K562 (cell line): ENCODE measurements around the gene DPAGT1. TPM values are rescaled to one million over a fixed set of nuclear protein-coding genes. Genes with fewer than 3 reads are reported as not detected.

ENCODE experiments used
- CREB1 ChIP-seq, 2 experiments: sonication (generic) in 1 of 2; formaldehyde crosslinking in 1 of 2; IDR thresholded peaks; 2 replicates each; pipeline versions ENCODE4 v1.6.1 to v1.8.0; 2012 to 2022; ENCODE audit warnings: inconsistent platforms in 1 of 2, mild to moderate bottlenecking in 1 of 2, missing genetic modification reagents in 1 of 2, moderate library complexity in 1 of 2
- DIDO1 ChIP-seq: fragments of 450-650 bp; IDR thresholded peaks from 2 replicates; pipeline ENCODE4 v1.6.1; 2016; ENCODE audit warnings: low read depth, missing biosample characterization, missing genetic modification characterization
- GABPA ChIP-seq: fragments of 200-800 bp; sonication (Bioruptor generic); conservative IDR thresholded peaks from 2 replicates; pipeline ENCODE4 v1.6.1; 2016; ENCODE audit warnings: low read depth, missing genetic modification characterization, missing compliant biosample characterization
- HDGF ChIP-seq: fragments of 450-650 bp; IDR thresholded peaks from 2 replicates; pipeline ENCODE4 v1.6.1; 2016
- KAT7 ChIP-seq: sonication (generic); formaldehyde crosslinking; IDR thresholded peaks from 2 replicates; pipeline ENCODE4 v1.8.0; 2022; ENCODE audit warnings: missing genetic modification reagents, mild to moderate bottlenecking, borderline replicate concordance
- KDM4B ChIP-seq, 2 experiments: fragments of 450-650 bp in 1 of 2; sonication (generic) in 1 of 2; IDR thresholded peaks; 2 replicates each; pipeline ENCODE4 v1.6.1; 2016 to 2017; ENCODE audit warnings: borderline replicate concordance in 2 of 2, antibody characterized with exemption in 1 of 2, low read depth in 1 of 2, mild to moderate bottlenecking in 1 of 2
- KDM5B ChIP-seq: fragments of 200-600 bp; sonication (generic); IDR thresholded peaks from 2 replicates; pipeline ENCODE4 v1.6.1; 2012; ENCODE audit warnings: low read depth, mild to moderate bottlenecking, moderate library complexity, low read length, control low read depth, inconsistent platforms; ENCODE audit not compliant: insufficient replicate concordance
- MTA1 ChIP-seq: fragments of 450-650 bp; IDR thresholded peaks from 2 replicates; pipeline ENCODE4 v1.6.1; 2017; ENCODE audit warnings: borderline replicate concordance
- NCOA2 ChIP-seq, 2 experiments: fragments of 450-650 bp; IDR thresholded peaks; 2 replicates each; pipeline ENCODE4 v1.6.1; 2018; ENCODE audit warnings: mild to moderate bottlenecking in 2 of 2, moderate library complexity in 1 of 2; ENCODE audit not compliant: partially characterized antibody in 2 of 2
- POLR2A ChIP-seq: fragments of 450-650 bp; conservative IDR thresholded peaks from 2 replicates; pipeline ENCODE4 v1.6.1; 2016
- POLR2G ChIP-seq: fragments of 200-400 bp; formaldehyde crosslinking; IDR thresholded peaks from 2 replicates; pipeline ENCODE4 v1.6.1; 2017; ENCODE audit warnings: low read depth, mild to moderate bottlenecking, antibody characterized with exemption, low read length, moderate library complexity
- RAD21 ChIP-seq, 2 experiments: fragments of 250-450 bp in 1 of 2; fragments of 450-650 bp in 1 of 2; sonication (Bioruptor Pico) in 1 of 2; formaldehyde crosslinking in 1 of 2; IDR thresholded peaks in 1 of 2; conservative IDR thresholded peaks in 1 of 2; 2 replicates each; pipeline versions ENCODE4 v1.4.0 to v1.8.0; 2020 to 2022; ENCODE audit warnings: mild to moderate bottlenecking in 2 of 2, moderate library complexity in 1 of 2
- SIN3A ChIP-seq, 2 experiments: fragments of 150-350 bp in 1 of 2; IDR thresholded peaks; 2 replicates each; pipeline ENCODE4 v1.6.1; 2011 to 2016; ENCODE audit warnings: borderline replicate concordance in 2 of 2, low read depth in 2 of 2, low read length in 2 of 2, mild to moderate bottlenecking in 2 of 2, moderate library complexity in 2 of 2; ENCODE audit not compliant: control insufficient read depth in 1 of 2
- ZNF175 ChIP-seq: fragments of 200-800 bp; sonication (Bioruptor generic); IDR thresholded peaks from 2 replicates; pipeline ENCODE4 v1.6.1; 2016; ENCODE audit warnings: low read depth, mild to moderate bottlenecking, missing genetic modification characterization, missing compliant biosample characterization
- ZNF212 ChIP-seq: fragments of 450-650 bp; formaldehyde crosslinking; IDR thresholded peaks from 2 replicates; pipeline ENCODE4 v1.4.0; 2020; ENCODE audit warnings: mild to moderate bottlenecking
- ZNF274 ChIP-seq: IDR thresholded peaks from 2 replicates; pipeline ENCODE4 v1.6.1; 2011; ENCODE audit warnings: low read depth, mild to moderate bottlenecking, low read length, moderate library complexity, borderline replicate concordance
- ZNF444 ChIP-seq: fragments of 250-450 bp; sonication (Bioruptor Pico); IDR thresholded peaks from 2 replicates; pipeline ENCODE4 v1.4.0; 2020; ENCODE audit warnings: mild to moderate bottlenecking, moderate library complexity
- ZNF766 ChIP-seq: fragments of 200-800 bp; sonication (Bioruptor generic); conservative IDR thresholded peaks from 2 replicates; pipeline ENCODE4 v1.6.1; 2016; ENCODE audit warnings: missing genetic modification characterization, missing compliant biosample characterization
- polyA plus RNA-seq, 8 experiments: library from polyadenylated mRNA; depleted of rRNA in 4 of 8; stranded (reverse) in 5 of 8; unstranded in 3 of 8; fragments of >200 nt; fragmentation: Nextera tagmentation in 2 of 8; fragmentation: Illumina TruSeq in 1 of 8; extraction: Ambion mirVana in 2 of 8; extraction: Trizol in 1 of 8; gene quantifications; 2 replicates each; pipeline versions ENCODE4 v1.2.1 to v1.2.3, GENCODE V29; 2011 to 2014; ENCODE audit warnings: inconsistent platforms in 1 of 8, missing spikeins in 1 of 8
- total RNA-seq, 7 experiments: library from RNA; depleted of rRNA in 6 of 7; stranded (reverse); fragments of >200 nt in 6 of 7; fragmentation: Illumina TruSeq in 2 of 7; extraction: Trizol in 2 of 7; gene quantifications; 2 replicates each; pipeline versions ENCODE4 v1.2.1 to v1.2.3, GENCODE V29; 2011 to 2021; ENCODE audit warnings: low replicate concordance in 1 of 7
- TF ChIP-seq, protein P1 (sequence below): fragments of 450-650 bp; IDR thresholded peaks from 2 replicates; pipeline ENCODE4 v1.6.1; 2018; ENCODE audit warnings: mild to moderate bottlenecking, low read depth; ENCODE audit not compliant: partially characterized antibody
- TF ChIP-seq, protein P2 (sequence below): sonication (generic); formaldehyde crosslinking; IDR thresholded peaks from 2 replicates; pipeline ENCODE4 v1.8.1; 2023; ENCODE audit warnings: mild to moderate bottlenecking, missing genetic modification reagents, moderate library complexity
- TF ChIP-seq, protein P3 (sequence below): fragments of 450-650 bp; IDR thresholded peaks from 2 replicates; pipeline ENCODE4 v1.7.1; 2018; ENCODE audit warnings: mild to moderate bottlenecking, low read depth; ENCODE audit not compliant: partially characterized antibody

Gene DPAGT1
- total and polyA plus RNA-seq, 9 of the 15 experiments (the other 6 are each of a cell fraction or from before 2014, with no cell fraction given) = 29.9 to 135 (median 85.0) TPM

DNA sequence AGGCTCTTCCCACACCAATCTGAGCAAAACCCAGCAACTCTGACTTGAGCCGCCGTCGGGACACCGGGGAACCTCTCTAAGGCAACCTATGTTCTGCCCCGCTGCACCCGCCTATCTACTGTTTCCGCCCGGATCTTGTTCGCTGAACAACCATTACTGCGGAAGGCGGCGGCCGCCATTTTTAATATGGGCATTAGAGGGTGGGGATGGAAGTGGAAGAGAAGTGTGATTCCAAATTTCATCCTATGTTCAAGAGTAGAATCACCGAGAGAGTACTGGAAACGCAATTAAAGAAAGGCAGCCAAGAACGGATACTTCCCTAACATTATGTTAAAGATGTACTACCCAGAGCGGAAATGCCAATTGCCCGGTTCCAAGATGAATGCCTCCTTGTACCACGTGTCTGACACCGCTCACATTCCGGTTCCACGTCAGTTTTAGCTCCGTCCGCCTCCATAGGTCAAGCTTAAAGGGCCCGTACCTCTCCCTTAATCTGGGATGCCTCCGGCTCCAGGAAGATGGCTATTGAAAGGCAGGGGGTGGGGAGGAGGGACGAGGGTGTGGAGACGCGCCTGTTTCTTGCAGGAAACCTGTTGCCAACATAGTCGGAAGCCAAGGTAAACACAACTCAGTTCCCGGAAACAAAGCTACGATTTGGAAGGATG is at the start of gene DPAGT1 (continued):
- TF ChIP-seq ZNF274 (no peak), ZNF766 (CRISPR knock-in tag) (peak; percentile 74), KDM4B (IDR thresholded peaks at IDR 0.05; ENCODE audit: borderline replicate concordance in 2 of 2, low read depth in 1 of 2) (no peak; a peak in 1 of 4 replicates), HDGF (no peak), POLR2A (peak; percentile 64), KAT7 (CRISPR knock-in tag) (peak; percentile 50; the same call in 1 of the 2 replicates), SIN3A (IDR thresholded peaks at IDR 0.05; ENCODE audit: borderline replicate concordance in 2 of 2, control insufficient read depth in 1 of 2, low read depth in 2 of 2, low read length in 2 of 2) (peak; percentile 83 to 90; a peak in 3 of 4 replicates), KDM5B (peak; percentile 70), CREB1 (IDR thresholded peaks at IDR 0.05) (peak; percentile 55; the same call in 1 of the 2 replicates), CREB1 (CRISPR knock-in tag; IDR thresholded peaks at IDR 0.05) (peak; percentile 71), MTA1 (no peak), ZNF175 (CRISPR knock-in tag) (peak; percentile 83), GABPA (tag) (peak; percentile 97), ZNF212 (no peak), NCOA2 (IDR thresholded peaks at IDR 0.05; ENCODE audit: partially characterized antibody in 2 of 2) (no peak), ZNF444 (CRISPR knock-in tag) (no peak), DIDO1 (tag) (peak; percentile 98), RAD21 (CRISPR knock-in tag; conservative IDR thresholded peaks at IDR 0.05 in 1 of 2, IDR thresholded peaks at IDR 0.05 in 1 of 2) (no peak), POLR2G (no peak)
- TF ChIP-seq, protein P1, sequence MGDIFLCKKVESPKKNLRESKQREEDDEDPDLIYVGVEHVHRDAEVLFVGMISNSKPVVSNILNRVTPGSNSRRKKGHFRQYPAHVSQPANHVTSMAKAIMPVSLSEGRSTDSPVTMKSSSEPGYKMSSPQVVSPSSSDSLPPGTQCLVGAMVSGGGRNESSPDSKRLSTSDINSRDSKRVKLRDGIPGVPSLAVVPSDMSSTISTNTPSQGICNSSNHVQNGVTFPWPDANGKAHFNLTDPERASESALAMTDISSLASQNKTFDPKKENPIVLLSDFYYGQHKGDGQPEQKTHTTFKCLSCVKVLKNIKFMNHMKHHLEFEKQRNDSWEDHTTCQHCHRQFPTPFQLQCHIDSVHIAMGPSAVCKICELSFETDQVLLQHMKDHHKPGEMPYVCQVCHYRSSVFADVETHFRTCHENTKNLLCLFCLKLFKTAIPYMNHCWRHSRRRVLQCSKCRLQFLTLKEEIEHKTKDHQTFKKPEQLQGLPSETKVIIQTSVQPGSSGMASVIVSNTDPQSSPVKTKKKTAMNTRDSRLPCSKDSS = no peak
- TF ChIP-seq, protein P2, sequence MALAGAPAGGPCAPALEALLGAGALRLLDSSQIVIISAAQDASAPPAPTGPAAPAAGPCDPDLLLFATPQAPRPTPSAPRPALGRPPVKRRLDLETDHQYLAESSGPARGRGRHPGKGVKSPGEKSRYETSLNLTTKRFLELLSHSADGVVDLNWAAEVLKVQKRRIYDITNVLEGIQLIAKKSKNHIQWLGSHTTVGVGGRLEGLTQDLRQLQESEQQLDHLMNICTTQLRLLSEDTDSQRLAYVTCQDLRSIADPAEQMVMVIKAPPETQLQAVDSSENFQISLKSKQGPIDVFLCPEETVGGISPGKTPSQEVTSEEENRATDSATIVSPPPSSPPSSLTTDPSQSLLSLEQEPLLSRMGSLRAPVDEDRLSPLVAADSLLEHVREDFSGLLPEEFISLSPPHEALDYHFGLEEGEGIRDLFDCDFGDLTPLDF (CRISPR knock-in tag) = no peak
- TF ChIP-seq, protein P3, sequence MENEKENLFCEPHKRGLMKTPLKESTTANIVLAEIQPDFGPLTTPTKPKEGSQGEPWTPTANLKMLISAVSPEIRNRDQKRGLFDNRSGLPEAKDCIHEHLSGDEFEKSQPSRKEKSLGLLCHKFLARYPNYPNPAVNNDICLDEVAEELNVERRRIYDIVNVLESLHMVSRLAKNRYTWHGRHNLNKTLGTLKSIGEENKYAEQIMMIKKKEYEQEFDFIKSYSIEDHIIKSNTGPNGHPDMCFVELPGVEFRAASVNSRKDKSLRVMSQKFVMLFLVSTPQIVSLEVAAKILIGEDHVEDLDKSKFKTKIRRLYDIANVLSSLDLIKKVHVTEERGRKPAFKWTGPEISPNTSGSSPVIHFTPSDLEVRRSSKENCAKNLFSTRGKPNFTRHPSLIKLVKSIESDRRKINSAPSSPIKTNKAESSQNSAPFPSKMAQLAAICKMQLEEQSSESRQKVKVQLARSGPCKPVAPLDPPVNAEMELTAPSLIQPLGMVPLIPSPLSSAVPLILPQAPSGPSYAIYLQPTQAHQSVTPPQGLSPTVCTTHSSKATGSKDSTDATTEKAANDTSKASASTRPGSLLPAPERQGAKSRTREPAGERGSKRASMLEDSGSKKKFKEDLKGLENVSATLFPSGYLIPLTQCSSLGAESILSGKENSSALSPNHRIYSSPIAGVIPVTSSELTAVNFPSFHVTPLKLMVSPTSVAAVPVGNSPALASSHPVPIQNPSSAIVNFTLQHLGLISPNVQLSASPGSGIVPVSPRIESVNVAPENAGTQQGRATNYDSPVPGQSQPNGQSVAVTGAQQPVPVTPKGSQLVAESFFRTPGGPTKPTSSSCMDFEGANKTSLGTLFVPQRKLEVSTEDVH = peak; percentile 79
